Measurements from ENCODE around the gene CCNB1.

The CCNB1 gene

DNA sequence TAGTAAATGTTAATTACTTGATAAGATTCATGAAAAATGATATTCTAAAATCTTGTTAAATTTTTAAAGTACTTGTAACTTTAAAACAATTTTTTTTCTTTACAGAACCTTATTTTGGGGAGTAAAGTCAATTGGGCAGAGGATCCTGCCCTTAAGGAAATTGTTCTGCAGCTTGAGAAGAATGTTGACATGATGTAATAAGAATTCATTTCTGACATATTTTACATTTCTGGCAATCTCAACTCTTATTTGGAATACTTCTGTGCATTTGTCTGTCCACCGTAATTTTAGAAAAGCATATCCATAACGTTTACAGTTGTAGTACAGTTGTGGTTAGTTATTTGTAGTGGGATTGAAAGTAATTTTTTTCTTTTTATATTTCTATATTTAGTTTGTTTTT lies 42.7 kb downstream of the CCNB1 start:
- H3K27me3 ChIP-seq (replicated peaks; ENCODE audit: control insufficient read depth, insufficient read depth, low read length), result no peaks in the 10 kb centered on the region

DNA sequence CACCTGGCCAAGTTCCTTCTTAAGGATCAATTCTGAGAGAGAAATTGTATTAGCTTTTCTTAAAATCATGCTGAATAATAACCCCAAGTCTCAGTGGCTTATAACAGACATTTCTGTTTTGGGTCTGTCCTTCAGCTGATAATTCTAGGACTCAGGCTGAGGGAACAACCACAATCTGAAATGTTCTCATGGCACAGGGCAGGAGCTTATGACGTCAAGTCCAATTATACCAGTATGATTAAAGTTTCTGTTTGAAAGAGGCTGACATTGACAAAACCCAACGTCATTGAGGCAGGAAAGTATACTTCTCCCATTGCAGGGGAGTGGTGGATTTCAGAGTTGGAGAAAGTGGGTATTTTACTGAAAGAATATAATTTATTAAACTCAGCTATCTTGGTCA lies 44.2 kb downstream of the CCNB1 start:
- no peak for DNase-seq (ENCODE audit: extremely low read depth, insufficient read length)
- Histone ChIP-seq H3K36me3 (ENCODE audit: control insufficient read depth, insufficient read depth, low read length) (no peaks in the 10 kb centered on the region), H3K4me3 (replicated peaks; ENCODE audit: low read depth, low read length) (no peak overlapping the region), H3K27me3 (replicated peaks; ENCODE audit: control insufficient read depth, insufficient read depth, low read length) (no peaks in the 10 kb centered on the region)
- TF ChIP-seq, protein P1, sequence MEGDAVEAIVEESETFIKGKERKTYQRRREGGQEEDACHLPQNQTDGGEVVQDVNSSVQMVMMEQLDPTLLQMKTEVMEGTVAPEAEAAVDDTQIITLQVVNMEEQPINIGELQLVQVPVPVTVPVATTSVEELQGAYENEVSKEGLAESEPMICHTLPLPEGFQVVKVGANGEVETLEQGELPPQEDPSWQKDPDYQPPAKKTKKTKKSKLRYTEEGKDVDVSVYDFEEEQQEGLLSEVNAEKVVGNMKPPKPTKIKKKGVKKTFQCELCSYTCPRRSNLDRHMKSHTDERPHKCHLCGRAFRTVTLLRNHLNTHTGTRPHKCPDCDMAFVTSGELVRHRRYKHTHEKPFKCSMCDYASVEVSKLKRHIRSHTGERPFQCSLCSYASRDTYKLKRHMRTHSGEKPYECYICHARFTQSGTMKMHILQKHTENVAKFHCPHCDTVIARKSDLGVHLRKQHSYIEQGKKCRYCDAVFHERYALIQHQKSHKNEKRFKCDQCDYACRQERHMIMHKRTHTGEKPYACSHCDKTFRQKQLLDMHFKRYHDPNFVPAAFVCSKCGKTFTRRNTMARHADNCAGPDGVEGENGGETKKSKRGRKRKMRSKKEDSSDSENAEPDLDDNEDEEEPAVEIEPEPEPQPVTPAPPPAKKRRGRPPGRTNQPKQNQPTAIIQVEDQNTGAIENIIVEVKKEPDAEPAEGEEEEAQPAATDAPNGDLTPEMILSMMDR (IDR thresholded peaks at IDR 0.05; ENCODE audit: insufficient read depth, low read length, poor library complexity, severe bottlenecking), result no peak

More for the DNA sequence above, 42.7 kb downstream of the CCNB1 start:
- H3K36me3 ChIP-seq (ENCODE audit: control insufficient read depth, insufficient read depth, low read length), result no peaks in the 10 kb centered on the region
- H3K4me3 ChIP-seq (replicated peaks; ENCODE audit: low read depth, low read length), result no peak overlapping the region
- TF ChIP-seq, protein P1 (IDR thresholded peaks at IDR 0.05; ENCODE audit: insufficient read depth, low read length, poor library complexity, severe bottlenecking), result no peak
- no peak for DNase-seq (ENCODE audit: extremely low read depth, insufficient read length)

DNA sequence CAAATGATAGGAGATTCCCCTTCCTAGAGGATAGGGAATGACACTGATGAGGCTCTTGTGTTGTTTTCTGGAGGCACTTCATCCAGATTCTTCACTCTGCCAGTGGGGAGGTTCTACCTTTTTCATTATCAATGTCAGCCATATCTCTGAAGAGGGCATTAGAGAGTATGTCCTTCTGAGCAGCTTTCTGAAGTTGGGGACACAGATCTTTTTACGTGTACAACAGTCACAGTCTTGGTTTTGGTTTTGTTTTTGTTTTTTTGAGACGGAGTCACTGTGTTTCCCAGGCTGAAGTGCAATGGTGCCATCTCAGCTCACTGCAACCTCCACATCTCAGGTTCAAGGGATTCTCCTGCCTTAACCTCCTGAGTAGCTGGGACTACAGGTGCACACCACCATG lies 45.1 kb downstream of the CCNB1 start:
- TF ChIP-seq, protein P1 (IDR thresholded peaks at IDR 0.05; ENCODE audit: insufficient read depth, low read length, poor library complexity, severe bottlenecking), result no peak
- Histone ChIP-seq H3K36me3 (ENCODE audit: control insufficient read depth, insufficient read depth, low read length) (no peaks in the 10 kb centered on the region), H3K27me3 (replicated peaks; ENCODE audit: control insufficient read depth, insufficient read depth, low read length) (no peaks in the 10 kb centered on the region), H3K4me3 (replicated peaks; ENCODE audit: low read depth, low read length) (no peak overlapping the region)
- no peak for DNase-seq (ENCODE audit: extremely low read depth, insufficient read length)

DNA sequence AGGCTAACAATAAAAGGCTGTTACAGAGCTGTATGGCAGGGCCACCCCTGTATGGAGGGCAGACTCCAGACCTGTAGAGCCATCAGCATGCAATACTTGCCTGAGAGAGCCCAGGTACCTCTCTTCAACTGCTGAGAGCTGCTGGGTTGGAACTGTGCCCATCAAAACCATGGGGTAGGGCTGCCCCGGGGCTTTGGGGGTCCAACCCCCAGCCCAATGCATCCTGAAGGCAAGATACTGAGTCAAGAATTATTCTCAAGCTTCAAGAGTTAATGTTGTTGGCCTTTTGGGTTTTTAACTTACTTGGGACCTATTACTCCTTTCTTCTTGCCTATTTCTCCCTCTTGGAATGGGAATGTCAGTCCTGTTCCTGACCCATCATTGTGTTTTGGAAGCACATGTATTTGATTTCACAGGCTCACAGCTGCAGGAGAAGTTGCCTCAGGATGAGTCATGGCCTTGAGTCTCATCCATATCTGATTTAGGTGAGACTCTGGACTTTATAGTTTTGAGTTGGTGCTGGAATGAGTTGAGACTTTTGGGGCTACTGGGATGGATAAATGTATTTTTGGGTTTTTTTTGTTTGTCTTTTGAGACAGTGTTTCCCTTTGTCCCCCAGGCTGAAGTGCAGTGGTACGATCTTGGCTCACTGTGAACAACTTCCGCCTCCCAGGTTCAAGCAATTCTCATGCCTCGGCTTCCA lies 46.7 kb downstream of the CCNB1 start:
- Histone ChIP-seq H3K36me3 (ENCODE audit: control insufficient read depth, insufficient read depth, low read length) (no peaks in the 10 kb centered on the region), H3K4me3 (replicated peaks; ENCODE audit: low read depth, low read length) (no peak overlapping the region), H3K27me3 (replicated peaks; ENCODE audit: control insufficient read depth, insufficient read depth, low read length) (no peaks in the 10 kb centered on the region)
- DNase-seq (ENCODE audit: extremely low read depth, insufficient read length), result no peak
- TF ChIP-seq, protein P1 (IDR thresholded peaks at IDR 0.05; ENCODE audit: insufficient read depth, low read length, poor library complexity, severe bottlenecking), result no peak

DNA sequence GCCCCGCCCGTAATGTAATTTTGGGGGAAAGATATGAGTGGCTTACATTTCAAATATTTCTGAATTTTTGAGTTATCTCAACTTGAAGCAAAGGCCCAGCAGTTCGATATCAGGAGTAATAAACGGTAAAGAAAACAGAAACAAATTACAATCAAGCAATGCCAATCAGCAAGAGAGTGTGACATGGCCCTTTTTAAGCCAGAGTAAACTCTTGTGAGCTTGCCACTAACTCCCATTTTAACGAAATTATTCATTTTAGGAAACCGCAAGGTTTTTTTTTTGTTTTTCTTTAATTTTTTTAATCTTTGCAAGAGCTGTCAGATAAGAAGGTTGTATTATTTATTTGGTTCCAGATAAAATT lies 50.2 kb downstream of the CCNB1 start:
- TF ChIP-seq, protein P1 (IDR thresholded peaks at IDR 0.05; ENCODE audit: insufficient read depth, low read length, poor library complexity, severe bottlenecking), result no peak
- Histone ChIP-seq H3K4me3 (replicated peaks; ENCODE audit: low read depth, low read length) (peak overlapping the region; percentile 100), H3K36me3 (ENCODE audit: control insufficient read depth, insufficient read depth, low read length) (no peaks in the 10 kb centered on the region), H3K27me3 (replicated peaks; ENCODE audit: control insufficient read depth, insufficient read depth, low read length) (no peaks in the 10 kb centered on the region)
- peak; percentile 32 for DNase-seq (ENCODE audit: extremely low read depth, insufficient read length)
